ENCODE measurements around the gene MAN1A2. TPM values are rescaled to one million over a fixed set of nuclear protein-coding genes. Genes with fewer than 3 reads are reported as not detected.

Gene MAN1A2
- total and polyA plus RNA-seq, 2 experiments from 2014 or later, result 22.8 to 48.1 TPM

DNA sequence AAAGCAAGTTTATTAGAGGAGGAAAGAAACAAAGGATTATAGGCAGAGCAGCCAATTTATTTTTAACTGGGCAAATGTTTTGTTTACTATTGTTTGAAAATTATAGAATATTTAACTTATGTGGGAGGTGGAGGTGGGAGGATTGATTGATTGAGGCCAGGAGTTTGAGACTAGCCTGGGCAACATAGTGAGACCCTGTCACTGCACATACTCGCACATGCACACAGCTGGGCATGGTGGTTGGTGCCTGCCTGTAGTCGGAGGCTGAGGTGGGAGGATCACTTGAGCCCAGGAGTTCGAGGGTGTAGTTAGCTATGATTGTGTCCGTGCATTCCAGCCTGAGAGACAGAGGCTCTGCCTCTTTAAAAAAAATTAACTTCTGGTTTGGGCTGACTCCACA, 6.7 kb downstream of the MAN1A2 start:
- Histone ChIP-seq H3K9ac (no peak overlapping the region), H3K36me3 (ENCODE audit: low read depth) (no peaks in the 10 kb centered on the region), H3K9me3 (ENCODE audit: low read depth) (no peaks in the 10 kb centered on the region), H3K79me2 (ENCODE audit: insufficient read depth) (peaks cover 100% of the 10 kb centered on the region), H3K9me2 (ENCODE audit: insufficient read depth) (no peaks in the 10 kb centered on the region), H3K4me1 (ENCODE audit: insufficient read depth) (peaks cover 35% of the 10 kb centered on the region), H2AFZ (no peak overlapping the region), H4K20me1 (ENCODE audit: insufficient read depth) (peaks cover 10% of the 10 kb centered on the region), H3K27ac (no peak overlapping the region), H3K4me2 (ENCODE audit: unreplicated experiment) (no peak overlapping the region), H3K4me3 (no peak overlapping the region), H3F3A (ENCODE audit: insufficient read depth) (no peaks in the 10 kb centered on the region; the same call in 1 of the 2 replicates), H3K27me3 (replicated peaks; ENCODE audit: insufficient read depth) (no peaks in the 10 kb centered on the region)
- TF ChIP-seq EZH2phosphoT487 (IDR thresholded peaks at IDR 0.05; ENCODE audit: insufficient read depth, low read depth) (no peak), EZH2 (IDR thresholded peaks at IDR 0.05; ENCODE audit: insufficient read depth, poor library complexity, severe bottlenecking) (no peak)
- no peak for DNase-seq
- in situ Hi-C loops (cut with MboI), result no loop called here
- WGBS, 2 experiments (ENCODE audit: low coverage in 1 of 2, low lambda C conversion rate in 2 of 2, missing lambda C conversion rate in 2 of 2), result 29 to 44% methylated on average over 4 of the region's 4 CpGs

DNA sequence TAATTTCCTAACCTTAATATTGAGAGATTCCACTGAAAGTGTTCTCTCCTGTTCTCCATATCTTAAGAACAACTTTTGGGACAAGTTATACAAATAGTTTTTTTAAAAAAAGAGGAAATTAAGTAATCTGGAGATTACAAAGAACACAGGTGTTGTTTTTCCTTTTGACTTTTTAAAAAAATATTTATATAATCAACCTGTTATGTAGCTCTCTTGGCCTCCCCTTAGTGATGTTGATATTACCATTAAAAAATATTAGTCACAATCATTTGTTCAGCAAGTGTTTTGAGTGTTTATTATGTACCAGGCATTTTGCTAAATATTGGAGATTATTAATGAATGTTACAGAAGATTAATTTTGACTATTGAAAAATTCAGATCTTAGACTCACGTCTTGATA, 8.1 kb downstream of the MAN1A2 start:
- no peak for DNase-seq
- no peaks in the 10 kb centered on the region for H3K9me2 ChIP-seq (ENCODE audit: insufficient read depth)
- no peak overlapping the region for H3K9ac ChIP-seq
- no peak overlapping the region for H3K4me2 ChIP-seq (ENCODE audit: unreplicated experiment)
- H3K27me3 ChIP-seq (replicated peaks; ENCODE audit: insufficient read depth), result no peaks in the 10 kb centered on the region
- no peak overlapping the region for H2AFZ ChIP-seq
- H3K79me2 ChIP-seq (ENCODE audit: insufficient read depth), result peaks cover 100% of the 10 kb centered on the region
- H3K27ac ChIP-seq, result no peak overlapping the region
- WGBS, 2 experiments (ENCODE audit: low coverage in 1 of 2, low lambda C conversion rate in 2 of 2, missing lambda C conversion rate in 2 of 2), result 92 to 95% methylated on average over 1 of the region's 1 CpG
- peaks cover 23% of the 10 kb centered on the region for H3K4me1 ChIP-seq (ENCODE audit: insufficient read depth)
- H3F3A ChIP-seq (ENCODE audit: insufficient read depth), result no peaks in the 10 kb centered on the region; the same call in 1 of the 2 replicates
- in situ Hi-C loops (cut with MboI), result no loop called here
- H3K9me3 ChIP-seq (ENCODE audit: low read depth), result no peaks in the 10 kb centered on the region
- no peaks in the 10 kb centered on the region for H3K36me3 ChIP-seq (ENCODE audit: low read depth)
- H3K4me3 ChIP-seq, result no peak overlapping the region
- H4K20me1 ChIP-seq (ENCODE audit: insufficient read depth), result no peaks in the 10 kb centered on the region; the same call in 1 of the 2 replicates
- no peak for TF ChIP-seq EZH2phosphoT487 (IDR thresholded peaks at IDR 0.05; ENCODE audit: insufficient read depth, low read depth)
- no peak for TF ChIP-seq EZH2 (IDR thresholded peaks at IDR 0.05; ENCODE audit: insufficient read depth, poor library complexity, severe bottlenecking)

DNA sequence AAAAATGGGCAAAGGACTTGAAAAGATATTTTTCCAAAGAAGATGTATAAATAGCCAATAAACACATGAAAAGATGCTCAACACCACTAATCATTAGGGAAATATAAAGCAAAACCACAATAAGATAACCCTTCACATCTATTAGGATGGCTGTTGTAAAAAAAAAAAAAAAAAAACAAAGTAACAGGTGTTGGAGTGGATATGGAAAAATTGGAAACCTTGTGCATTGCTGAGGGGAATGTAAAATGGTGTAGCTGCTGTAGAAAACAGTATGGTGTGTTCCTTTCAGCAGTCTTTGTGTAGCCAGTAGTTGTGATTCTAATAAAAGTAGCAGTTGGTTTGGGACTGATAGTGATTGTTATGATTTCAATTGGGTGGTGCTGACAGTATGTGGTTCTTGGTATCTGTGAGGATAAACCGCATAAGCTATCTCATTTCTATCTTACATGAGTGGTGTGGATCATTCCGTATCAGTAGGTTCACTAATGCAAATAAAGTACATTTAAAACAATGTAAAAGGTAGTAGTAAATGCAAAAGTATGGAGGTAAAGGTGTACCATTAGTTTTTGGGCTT, 19.9 kb downstream of the MAN1A2 start:
- Histone ChIP-seq H4K20me1 (ENCODE audit: insufficient read depth) (0 out of 2 replicates have a peak, but pooled peaks cover 6% of the 10 kb centered on the region), H3K27me3 (replicated peaks; ENCODE audit: insufficient read depth) (no peaks in the 10 kb centered on the region), H2AFZ (no peak overlapping the region), H3K4me2 (ENCODE audit: unreplicated experiment) (no peak overlapping the region), H3K4me3 (no peak overlapping the region), H3K4me1 (ENCODE audit: insufficient read depth) (no peaks in the 10 kb centered on the region), H3F3A (ENCODE audit: insufficient read depth) (no peaks in the 10 kb centered on the region), H3K36me3 (ENCODE audit: low read depth) (no peaks in the 10 kb centered on the region), H3K27ac (no peak overlapping the region), H3K9me2 (ENCODE audit: insufficient read depth) (no peaks in the 10 kb centered on the region), H3K9ac (no peak overlapping the region), H3K79me2 (ENCODE audit: insufficient read depth) (peaks cover 99% of the 10 kb centered on the region), H3K9me3 (ENCODE audit: low read depth) (no peaks in the 10 kb centered on the region)
- TF ChIP-seq EZH2phosphoT487 (IDR thresholded peaks at IDR 0.05; ENCODE audit: insufficient read depth, low read depth), result no peak
- no peak for TF ChIP-seq EZH2 (IDR thresholded peaks at IDR 0.05; ENCODE audit: insufficient read depth, poor library complexity, severe bottlenecking)
- DNase-seq, result no peak
- 95 to 100% methylated on average over 2 of the region's 2 CpGs for WGBS, 2 experiments (ENCODE audit: low coverage in 1 of 2, low lambda C conversion rate in 2 of 2, missing lambda C conversion rate in 2 of 2)
- in situ Hi-C loops (cut with MboI), result no loop called here

DNA sequence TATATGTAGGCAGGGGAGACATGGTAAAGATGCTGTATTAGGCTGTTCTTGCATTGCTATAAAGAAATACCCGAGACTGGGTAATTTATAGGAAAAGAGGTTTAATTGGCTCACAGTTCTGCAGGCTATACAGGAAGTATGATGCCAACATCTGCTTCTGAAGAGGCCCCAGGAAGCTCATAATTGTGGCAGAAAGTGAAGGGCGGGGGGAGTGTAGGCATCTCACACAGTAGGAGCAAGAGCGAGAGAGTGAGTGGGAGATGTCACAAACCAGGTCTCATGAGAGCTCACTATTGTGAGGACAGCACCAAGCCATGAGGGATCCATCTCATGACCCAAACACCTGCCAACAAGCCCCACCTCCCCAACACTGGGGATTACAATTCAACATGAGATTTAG, 21.1 kb downstream of the MAN1A2 start:
- TF ChIP-seq EZH2phosphoT487 (IDR thresholded peaks at IDR 0.05; ENCODE audit: insufficient read depth, low read depth), result no peak
- no peak for TF ChIP-seq EZH2 (IDR thresholded peaks at IDR 0.05; ENCODE audit: insufficient read depth, poor library complexity, severe bottlenecking)
- DNase-seq, result no peak
- 89 to 98% methylated on average over 3 of the region's 3 CpGs for WGBS, 2 experiments (ENCODE audit: low coverage in 1 of 2, low lambda C conversion rate in 2 of 2, missing lambda C conversion rate in 2 of 2)
- H4K20me1 ChIP-seq (ENCODE audit: insufficient read depth), result 0 out of 2 replicates have a peak, but pooled peaks cover 6% of the 10 kb centered on the region
- in situ Hi-C loops (cut with MboI), result no loop called here
- H3K9me2 ChIP-seq (ENCODE audit: insufficient read depth), result no peaks in the 10 kb centered on the region
- H3K79me2 ChIP-seq (ENCODE audit: insufficient read depth), result peaks cover 100% of the 10 kb centered on the region
- no peak overlapping the region for H2AFZ ChIP-seq
- no peak overlapping the region for H3K27ac ChIP-seq
- no peak overlapping the region for H3K9ac ChIP-seq
- H3K27me3 ChIP-seq (replicated peaks; ENCODE audit: insufficient read depth), result no peaks in the 10 kb centered on the region
- H3K36me3 ChIP-seq (ENCODE audit: low read depth), result no peaks in the 10 kb centered on the region
- no peaks in the 10 kb centered on the region for H3F3A ChIP-seq (ENCODE audit: insufficient read depth)
- H3K4me2 ChIP-seq (ENCODE audit: unreplicated experiment), result no peak overlapping the region
- no peaks in the 10 kb centered on the region for H3K9me3 ChIP-seq (ENCODE audit: low read depth)
- H3K4me3 ChIP-seq, result no peak overlapping the region
- peaks cover under 1% of the 10 kb centered on the region; the same call in 1 of the 2 replicates for H3K4me1 ChIP-seq (ENCODE audit: insufficient read depth)
